HEK293 (cell line): ENCODE measurements around the gene ADO.

Experiments used
- CTCF ChIA-PET: fragments of 350-600 bp; formaldehyde crosslinking; extraction: SDS; loops from one replicate; lab custom pipeline; 2021; ENCODE audit warnings: antibody characterized with exemption; lab: Yijun Ruan, JAX
- POLR2A ChIA-PET: fragments of 300-600 bp; formaldehyde crosslinking; extraction: SDS; loops from one replicate; lab custom pipeline; 2020; ENCODE audit warnings: antibody characterized with exemption, inconsistent platforms; lab: Yijun Ruan, JAX
- H3K27ac ChIP-seq: fragments of 200-500 bp; sonication (Bioruptor generic); 2 replicates; pipeline ENCODE4 v1.5.1; 2014; ENCODE audit warnings: low read depth, low read length, control low read depth, inconsistent platforms; ENCODE audit errors: extremely low read depth
- H3K36me3 ChIP-seq, 2 experiments: fragments of 200-500 bp in 1 of 2; sonication (Bioruptor generic) in 1 of 2; 1 replicate in 1 of 2; 2 replicates in 1 of 2; pipeline ENCODE4 v1.5.1; 2014 to 2017; ENCODE audit warnings: inconsistent platforms in 2 of 2, low read length in 2 of 2; ENCODE audit not compliant: control insufficient read depth in 2 of 2, insufficient read depth in 1 of 2
- H3K4me1 ChIP-seq: fragments of 200-500 bp; sonication (Bioruptor generic); 2 replicates; pipeline ENCODE4 v1.5.1; 2014; ENCODE audit warnings: mild to moderate bottlenecking, low read length, inconsistent platforms; ENCODE audit not compliant: control insufficient read depth, insufficient read depth
- H3K4me3 ChIP-seq: 2 replicates; pipeline ENCODE4 v1.5.1; 2011; ENCODE audit warnings: low read depth, mild to moderate bottlenecking, control low read depth, low read length, moderate library complexity
- H3K9me3 ChIP-seq: fragments of 200-500 bp; sonication (Bioruptor generic); 2 replicates; pipeline ENCODE4 v1.5.1; 2014; ENCODE audit warnings: low read depth, low read length, inconsistent platforms; ENCODE audit not compliant: control insufficient read depth, insufficient read depth
- EGR2 ChIP-seq: fragments of 450-650 bp; formaldehyde crosslinking; IDR thresholded peaks from 2 replicates; pipeline ENCODE4 v1.5.1; 2016; ENCODE audit warnings: low read depth, missing biosample characterization, missing genetic modification characterization
- KLF9 ChIP-seq: fragments of 450-650 bp; formaldehyde crosslinking; IDR thresholded peaks from 2 replicates; pipeline ENCODE4 v1.5.1; 2016; ENCODE audit warnings: missing biosample characterization, missing genetic modification characterization, low read depth
- OSR2 ChIP-seq: fragments of 450-650 bp; formaldehyde crosslinking; IDR thresholded peaks from 2 replicates; pipeline ENCODE4 v1.5.1; 2016; ENCODE audit warnings: missing biosample characterization, missing genetic modification characterization
- SP2 ChIP-seq: fragments of 450-650 bp; formaldehyde crosslinking; IDR thresholded peaks from 2 replicates; pipeline ENCODE4 v1.5.1; 2016; ENCODE audit warnings: missing biosample characterization, missing genetic modification characterization
- SP7 ChIP-seq: fragments of 450-650 bp; formaldehyde crosslinking; IDR thresholded peaks from 2 replicates; pipeline ENCODE4 v1.5.1; 2016; ENCODE audit warnings: missing biosample characterization, missing genetic modification characterization
- TSHZ1 ChIP-seq: fragments of 450-650 bp; formaldehyde crosslinking; IDR thresholded peaks from 2 replicates; pipeline ENCODE4 v1.5.1; 2016; ENCODE audit warnings: missing biosample characterization, missing genetic modification characterization, borderline replicate concordance
- ZBTB17 ChIP-seq: fragments of 450-650 bp; formaldehyde crosslinking; IDR thresholded peaks from 2 replicates; pipeline ENCODE4 v1.5.1; 2016; ENCODE audit warnings: missing biosample characterization, missing genetic modification characterization
- ZFHX2 ChIP-seq: fragments of 450-650 bp; formaldehyde crosslinking; conservative IDR thresholded peaks from 2 replicates; pipeline ENCODE4 v1.5.1; 2016; ENCODE audit warnings: missing biosample characterization, missing genetic modification characterization
- ZNF112 ChIP-seq: fragments of 450-650 bp; formaldehyde crosslinking; IDR thresholded peaks from 2 replicates; pipeline ENCODE4 v1.5.0; 2017; ENCODE audit warnings: missing biosample characterization, missing genetic modification characterization
- ZNF114 ChIP-seq: fragments of 450-650 bp; formaldehyde crosslinking; IDR thresholded peaks from 2 replicates; pipeline ENCODE4 v1.5.0; 2017; ENCODE audit warnings: missing biosample characterization, missing genetic modification characterization
- ZNF132 ChIP-seq: fragments of 450-650 bp; formaldehyde crosslinking; IDR thresholded peaks from 2 replicates; pipeline ENCODE4 v1.5.1; 2017; ENCODE audit warnings: missing biosample characterization, missing genetic modification characterization, borderline replicate concordance
- ZNF350 ChIP-seq: fragments of 450-650 bp; formaldehyde crosslinking; IDR thresholded peaks from 2 replicates; pipeline ENCODE4 v1.5.0; 2017; ENCODE audit warnings: missing biosample characterization, mild to moderate bottlenecking, missing genetic modification characterization
- ZNF366 ChIP-seq: fragments of 450-650 bp; formaldehyde crosslinking; conservative IDR thresholded peaks from 2 replicates; pipeline ENCODE4 v1.5.1; 2016; ENCODE audit warnings: missing biosample characterization, missing genetic modification characterization
- ZNF488 ChIP-seq: fragments of 450-650 bp; formaldehyde crosslinking; IDR thresholded peaks from 2 replicates; pipeline ENCODE4 v1.5.1; 2016; ENCODE audit warnings: missing biosample characterization, missing genetic modification characterization
- ZNF544 ChIP-seq: fragments of 450-650 bp; formaldehyde crosslinking; IDR thresholded peaks from 2 replicates; pipeline ENCODE4 v1.5.0; 2017; ENCODE audit warnings: missing biosample characterization, missing genetic modification characterization
- ZNF626 ChIP-seq: fragments of 450-650 bp; sonication (Bioruptor Pico); formaldehyde crosslinking; IDR thresholded peaks from 2 replicates; pipeline ENCODE4 v1.5.1; 2018; ENCODE audit warnings: missing biosample characterization, missing genetic modification characterization, inconsistent platforms
- ZNF670 ChIP-seq: fragments of 450-650 bp; formaldehyde crosslinking; IDR thresholded peaks from 2 replicates; pipeline ENCODE4 v1.5.1; 2016; ENCODE audit warnings: missing biosample characterization, missing genetic modification characterization, low read depth
- ZSCAN4 ChIP-seq: fragments of 450-650 bp; formaldehyde crosslinking; IDR thresholded peaks from 2 replicates; pipeline ENCODE4 v1.5.1; 2017; ENCODE audit warnings: missing biosample characterization, missing genetic modification characterization
- TF ChIP-seq, protein P1 (sequence below): fragments of 450-650 bp; formaldehyde crosslinking; IDR thresholded peaks from 2 replicates; pipeline ENCODE4 v1.5.1; 2016; ENCODE audit warnings: missing biosample characterization, missing genetic modification characterization
- TF ChIP-seq, protein P2 (sequence below): fragments of 450-650 bp; formaldehyde crosslinking; IDR thresholded peaks from 2 replicates; pipeline ENCODE4 v1.5.1; 2016; ENCODE audit warnings: missing biosample characterization, missing genetic modification characterization

Gene ADO

DNA sequence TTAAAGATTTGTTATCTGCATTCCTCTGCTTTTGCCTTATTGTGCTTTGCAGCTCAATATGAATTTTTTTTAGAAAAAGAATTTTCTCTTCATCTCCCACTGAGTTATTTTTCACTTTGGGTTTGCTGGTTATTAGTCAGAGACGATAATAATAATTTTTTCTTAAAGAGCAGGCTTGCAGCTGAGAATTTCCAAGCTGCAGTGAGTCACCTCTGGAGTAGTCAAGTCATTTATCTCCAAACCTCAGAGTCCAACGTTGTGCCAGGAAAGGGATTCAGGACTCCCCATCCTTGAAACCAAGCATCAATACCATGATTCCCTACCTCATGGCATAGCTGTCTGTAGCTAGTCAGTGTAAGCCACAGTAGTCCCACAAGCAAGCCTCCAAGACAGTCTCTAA lies 26.8 kb downstream of the ADO start:
- H3K27ac ChIP-seq = no peak overlapping the region
- no peak overlapping the region for H3K4me3 ChIP-seq
- no peaks in the 10 kb centered on the region for H3K36me3 ChIP-seq
- ChIA-PET POLR2A (interaction anchor here (1.5 kb wide), 1 partner anchor 27 kb away, joined by 3 read pairs; the partner anchor contains the start of gene ADO), CTCF (no interaction called here)
- no peaks in the 10 kb centered on the region for H3K4me1 ChIP-seq
- no peaks in the 10 kb centered on the region for H3K9me3 ChIP-seq
- TF ChIP-seq ZNF366 (tag by site-specific recombination) (no peak), ZNF114 (no peak), TSHZ1 (tag by site-specific recombination) (no peak)

DNA sequence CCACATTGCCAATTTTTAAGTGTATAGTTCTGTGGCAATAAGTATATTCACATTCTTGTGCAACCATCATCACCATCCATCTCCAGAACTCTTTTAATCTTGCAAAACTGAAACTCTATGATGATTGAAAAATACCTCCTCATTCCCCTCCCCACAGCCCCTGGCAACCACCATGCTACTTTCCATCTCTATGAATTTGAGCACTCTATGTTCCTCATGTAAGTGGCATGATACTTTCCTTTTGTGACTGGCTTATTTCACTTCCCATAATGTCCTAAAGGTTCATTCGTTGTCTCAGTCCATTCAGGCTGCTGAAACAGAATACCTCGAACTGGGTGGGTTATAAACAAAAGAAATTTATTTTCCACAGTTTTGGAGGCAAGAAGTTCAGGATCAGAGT lies 35.1 kb downstream of the ADO start:
- no peak overlapping the region for H3K4me3 ChIP-seq
- no peaks in the 10 kb centered on the region for H3K9me3 ChIP-seq
- H3K4me1 ChIP-seq = no peaks in the 10 kb centered on the region
- no peak overlapping the region for H3K27ac ChIP-seq
- ChIA-PET POLR2A (no interaction called here), CTCF (interaction anchor here (0.6 kb wide), 1 partner anchor 192 kb away, joined by 3 read pairs; no protein-coding TSS in a partner anchor)
- H3K36me3 ChIP-seq = no peaks in the 10 kb centered on the region
- TF ChIP-seq OSR2 (tag by site-specific recombination) = no peak
- TF ChIP-seq EGR2 (tag by site-specific recombination) = no peak
- TF ChIP-seq ZNF488 (tag by site-specific recombination) = no peak
- no peak for TF ChIP-seq ZNF132
- no peak for TF ChIP-seq SP2 (tag by site-specific recombination)
- no peak for TF ChIP-seq ZNF544 (tag by site-specific recombination)
- TF ChIP-seq ZNF112 (tag by site-specific recombination) = no peak

- no peaks in the 10 kb centered on the region for H3K4me1 ChIP-seq
- H3K27ac ChIP-seq = no peak overlapping the region
- H3K9me3 ChIP-seq = no peaks in the 10 kb centered on the region
- ChIA-PET POLR2A (no interaction called here), CTCF (interaction anchor here (0.6 to 1.2 kb wide), 2 partner anchors 8 to 367 kb away, joined by 3 read pairs; no protein-coding TSS in a partner anchor)
- no peak overlapping the region for H3K4me3 ChIP-seq
- no peaks in the 10 kb centered on the region for H3K36me3 ChIP-seq
- TF ChIP-seq KLF9 (tag by site-specific recombination) = no peak
- TF ChIP-seq, protein P1, sequence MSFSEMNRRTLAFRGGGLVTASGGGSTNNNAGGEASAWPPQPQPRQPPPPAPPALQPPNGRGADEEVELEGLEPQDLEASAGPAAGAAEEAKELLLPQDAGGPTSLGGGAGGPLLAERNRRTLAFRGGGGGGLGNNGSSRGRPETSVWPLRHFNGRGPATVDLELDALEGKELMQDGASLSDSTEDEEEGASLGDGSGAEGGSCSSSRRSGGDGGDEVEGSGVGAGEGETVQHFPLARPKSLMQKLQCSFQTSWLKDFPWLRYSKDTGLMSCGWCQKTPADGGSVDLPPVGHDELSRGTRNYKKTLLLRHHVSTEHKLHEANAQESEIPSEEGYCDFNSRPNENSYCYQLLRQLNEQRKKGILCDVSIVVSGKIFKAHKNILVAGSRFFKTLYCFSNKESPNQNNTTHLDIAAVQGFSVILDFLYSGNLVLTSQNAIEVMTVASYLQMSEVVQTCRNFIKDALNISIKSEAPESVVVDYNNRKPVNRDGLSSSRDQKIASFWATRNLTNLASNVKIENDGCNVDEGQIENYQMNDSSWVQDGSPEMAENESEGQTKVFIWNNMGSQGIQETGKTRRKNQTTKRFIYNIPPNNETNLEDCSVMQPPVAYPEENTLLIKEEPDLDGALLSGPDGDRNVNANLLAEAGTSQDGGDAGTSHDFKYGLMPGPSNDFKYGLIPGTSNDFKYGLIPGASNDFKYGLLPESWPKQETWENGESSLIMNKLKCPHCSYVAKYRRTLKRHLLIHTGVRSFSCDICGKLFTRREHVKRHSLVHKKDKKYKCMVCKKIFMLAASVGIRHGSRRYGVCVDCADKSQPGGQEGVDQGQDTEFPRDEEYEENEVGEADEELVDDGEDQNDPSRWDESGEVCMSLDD (tag by site-specific recombination) = no peak
- no peak for TF ChIP-seq ZNF670 (tag by site-specific recombination)
- no peak for TF ChIP-seq ZSCAN4
- TF ChIP-seq, protein P2, sequence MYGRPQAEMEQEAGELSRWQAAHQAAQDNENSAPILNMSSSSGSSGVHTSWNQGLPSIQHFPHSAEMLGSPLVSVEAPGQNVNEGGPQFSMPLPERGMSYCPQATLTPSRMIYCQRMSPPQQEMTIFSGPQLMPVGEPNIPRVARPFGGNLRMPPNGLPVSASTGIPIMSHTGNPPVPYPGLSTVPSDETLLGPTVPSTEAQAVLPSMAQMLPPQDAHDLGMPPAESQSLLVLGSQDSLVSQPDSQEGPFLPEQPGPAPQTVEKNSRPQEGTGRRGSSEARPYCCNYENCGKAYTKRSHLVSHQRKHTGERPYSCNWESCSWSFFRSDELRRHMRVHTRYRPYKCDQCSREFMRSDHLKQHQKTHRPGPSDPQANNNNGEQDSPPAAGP (tag by site-specific recombination) = no peak
- TF ChIP-seq ZNF626 (tag by site-specific recombination) = no peak
- TF ChIP-seq ZBTB17 = no peak
- TF ChIP-seq ZFHX2 = no peak
- no peak for TF ChIP-seq SP7
- no peak for TF ChIP-seq ZNF544 (tag by site-specific recombination)
- no peak for TF ChIP-seq ZNF350 (tag by site-specific recombination)
These were observed 38.5 kb downstream of the ADO start for GRCh38 chr10:62842983-62843382.
